ENCODE results near the gene WDR6.

GRCh38 chr3:49019941-49020329 is 12.7 kb downstream of the WDR6 start:
- no peak for TF ChIP-seq CTCF (IDR thresholded peaks at IDR 0.05)
- no peak for TF ChIP-seq EP300 (IDR thresholded peaks at IDR 0.05)
- TF ChIP-seq POLR2A (IDR thresholded peaks at IDR 0.05; ENCODE audit: low read depth) = no peak
- no peak for TF ChIP-seq POLR2AphosphoS5 (IDR thresholded peaks at IDR 0.05)
